HepG2 (cell line): ENCODE measurements around the gene FAR1.

Experiments used
- HIC2 ChIP-seq: sonication (generic); formaldehyde crosslinking; IDR thresholded peaks from 2 replicates; pipeline ENCODE4 v1.9.0; 2022; ENCODE audit warnings: low read depth, missing genetic modification reagents
- IKZF1 ChIP-seq: fragments of 450-650 bp; IDR thresholded peaks from 2 replicates; pipeline ENCODE4 v1.7.1; 2016
- TEAD3 ChIP-seq: optimal IDR thresholded peaks from 2 replicates; pipeline ENCODE3; 2016; ENCODE audit warnings: borderline replicate concordance
- ZBTB44 ChIP-seq: sonication (generic); formaldehyde crosslinking; IDR thresholded peaks from 2 replicates; pipeline ENCODE4 v1.4.0; 2020; ENCODE audit warnings: missing genetic modification reagents
- ZNF670 ChIP-seq: sonication (generic); formaldehyde crosslinking; IDR thresholded peaks from 2 replicates; pipeline ENCODE4 v1.8.0; 2022; ENCODE audit warnings: mild to moderate bottlenecking, missing genetic modification reagents, borderline replicate concordance
- TF ChIP-seq, protein P1 (sequence below): sonication (generic); formaldehyde crosslinking; IDR thresholded peaks from 2 replicates; pipeline ENCODE4 v1.5.0; 2020; ENCODE audit warnings: mild to moderate bottlenecking, missing genetic modification reagents, moderate library complexity

DNA sequence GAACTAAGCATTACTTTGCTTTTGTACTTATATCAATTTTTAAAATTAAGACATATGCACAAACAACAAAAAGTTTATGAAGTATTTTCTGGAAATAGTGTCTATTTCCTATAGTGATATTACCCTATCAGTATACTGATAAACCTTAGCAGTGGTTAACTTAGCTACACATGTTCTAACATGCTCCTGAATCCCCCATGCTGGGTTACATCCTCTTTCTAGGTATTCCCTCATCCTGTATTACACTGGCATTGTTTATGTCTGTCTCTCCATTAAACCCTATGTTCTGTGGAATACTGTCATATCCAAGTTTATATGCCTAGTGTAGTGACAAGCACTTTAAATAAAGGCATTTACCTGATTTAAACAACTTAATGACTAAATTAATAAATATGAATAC lies 1.8 kb upstream of the FAR1 start:
- TF ChIP-seq ZNF670 (CRISPR knock-in tag), result no peak
- TF ChIP-seq ZBTB44 (CRISPR knock-in tag), result no peak
- no peak for TF ChIP-seq TEAD3 (CRISPR knock-in tag)
- no peak for TF ChIP-seq HIC2 (CRISPR knock-in tag)
- TF ChIP-seq IKZF1, result no peak
- TF ChIP-seq, protein P1, sequence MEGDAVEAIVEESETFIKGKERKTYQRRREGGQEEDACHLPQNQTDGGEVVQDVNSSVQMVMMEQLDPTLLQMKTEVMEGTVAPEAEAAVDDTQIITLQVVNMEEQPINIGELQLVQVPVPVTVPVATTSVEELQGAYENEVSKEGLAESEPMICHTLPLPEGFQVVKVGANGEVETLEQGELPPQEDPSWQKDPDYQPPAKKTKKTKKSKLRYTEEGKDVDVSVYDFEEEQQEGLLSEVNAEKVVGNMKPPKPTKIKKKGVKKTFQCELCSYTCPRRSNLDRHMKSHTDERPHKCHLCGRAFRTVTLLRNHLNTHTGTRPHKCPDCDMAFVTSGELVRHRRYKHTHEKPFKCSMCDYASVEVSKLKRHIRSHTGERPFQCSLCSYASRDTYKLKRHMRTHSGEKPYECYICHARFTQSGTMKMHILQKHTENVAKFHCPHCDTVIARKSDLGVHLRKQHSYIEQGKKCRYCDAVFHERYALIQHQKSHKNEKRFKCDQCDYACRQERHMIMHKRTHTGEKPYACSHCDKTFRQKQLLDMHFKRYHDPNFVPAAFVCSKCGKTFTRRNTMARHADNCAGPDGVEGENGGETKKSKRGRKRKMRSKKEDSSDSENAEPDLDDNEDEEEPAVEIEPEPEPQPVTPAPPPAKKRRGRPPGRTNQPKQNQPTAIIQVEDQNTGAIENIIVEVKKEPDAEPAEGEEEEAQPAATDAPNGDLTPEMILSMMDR (CRISPR knock-in tag), result no peak
